ENCODE data around the gene USF2. TPM values are rescaled to one million over a fixed set of nuclear protein-coding genes. Genes with fewer than 3 reads are reported as not detected.

The USF2 gene
- total RNA-seq, 3 donors from 2014 or later: 94.5 to 131 (median 116) TPM

DNA sequence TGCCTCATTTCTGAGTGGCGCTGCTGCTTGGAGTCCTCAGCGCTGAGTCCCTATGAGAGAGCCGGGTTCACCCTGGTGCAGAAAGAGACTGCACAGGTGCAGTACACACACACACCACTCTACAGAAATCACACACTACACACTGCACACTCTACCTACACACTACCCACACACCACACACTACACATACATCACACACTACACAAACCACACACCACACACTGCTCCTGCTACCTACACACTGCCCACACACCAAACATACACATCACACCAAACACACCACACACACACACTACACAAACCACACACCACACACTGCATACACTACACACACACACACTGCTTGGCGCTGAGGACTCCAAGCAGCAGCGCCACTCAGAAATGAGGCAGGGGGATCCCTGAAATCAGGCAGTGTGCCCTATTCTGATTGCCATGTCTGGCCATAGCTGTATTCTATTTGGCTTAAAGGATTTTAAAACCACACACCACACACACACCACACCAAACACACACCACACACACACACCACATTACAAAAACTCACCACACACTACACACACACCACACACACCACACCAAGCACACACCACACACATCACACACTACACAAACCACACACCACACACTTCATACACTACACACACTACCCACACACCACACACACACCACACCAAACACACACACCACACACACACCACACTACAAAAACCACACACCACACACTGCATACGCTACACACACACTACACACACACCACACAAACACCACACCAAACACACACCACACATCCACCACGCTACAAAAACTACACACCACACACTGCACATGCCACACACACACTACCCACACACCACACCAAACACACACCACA, 28.1 kb downstream of the USF2 start:
- H3K4me3 ChIP-seq: no peak overlapping the region
- no peaks in the 10 kb centered on the region for H3K9me3 ChIP-seq
- TF ChIP-seq, protein P1, sequence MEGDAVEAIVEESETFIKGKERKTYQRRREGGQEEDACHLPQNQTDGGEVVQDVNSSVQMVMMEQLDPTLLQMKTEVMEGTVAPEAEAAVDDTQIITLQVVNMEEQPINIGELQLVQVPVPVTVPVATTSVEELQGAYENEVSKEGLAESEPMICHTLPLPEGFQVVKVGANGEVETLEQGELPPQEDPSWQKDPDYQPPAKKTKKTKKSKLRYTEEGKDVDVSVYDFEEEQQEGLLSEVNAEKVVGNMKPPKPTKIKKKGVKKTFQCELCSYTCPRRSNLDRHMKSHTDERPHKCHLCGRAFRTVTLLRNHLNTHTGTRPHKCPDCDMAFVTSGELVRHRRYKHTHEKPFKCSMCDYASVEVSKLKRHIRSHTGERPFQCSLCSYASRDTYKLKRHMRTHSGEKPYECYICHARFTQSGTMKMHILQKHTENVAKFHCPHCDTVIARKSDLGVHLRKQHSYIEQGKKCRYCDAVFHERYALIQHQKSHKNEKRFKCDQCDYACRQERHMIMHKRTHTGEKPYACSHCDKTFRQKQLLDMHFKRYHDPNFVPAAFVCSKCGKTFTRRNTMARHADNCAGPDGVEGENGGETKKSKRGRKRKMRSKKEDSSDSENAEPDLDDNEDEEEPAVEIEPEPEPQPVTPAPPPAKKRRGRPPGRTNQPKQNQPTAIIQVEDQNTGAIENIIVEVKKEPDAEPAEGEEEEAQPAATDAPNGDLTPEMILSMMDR (IDR thresholded peaks at IDR 0.05): no peak
- DNase-seq (no peak), ATAC-seq (no peak)
- intact Hi-C loops (cut with DNase I, micrococcal nuclease): no loop called here
- no peaks in the 10 kb centered on the region for H3K36me3 ChIP-seq (ENCODE audit: low read depth)
- H3K4me1 ChIP-seq (ENCODE audit: low read depth): no peaks in the 10 kb centered on the region

DNA sequence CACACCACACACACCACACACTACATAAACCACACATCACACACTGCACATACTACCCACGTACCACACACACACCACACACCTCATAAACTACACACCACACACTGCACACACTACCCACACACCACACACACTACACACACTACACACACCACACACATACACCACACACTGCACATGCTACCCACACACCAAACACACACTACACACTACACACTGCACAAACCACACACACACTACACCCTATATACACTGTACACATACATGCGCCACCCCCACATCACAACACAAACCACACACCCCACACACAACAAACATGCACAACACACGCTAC, 28.7 kb downstream of the USF2 start:
- DNase-seq: no peak
- Histone ChIP-seq H3K36me3 (ENCODE audit: low read depth) (no peaks in the 10 kb centered on the region), H3K4me1 (ENCODE audit: low read depth) (no peaks in the 10 kb centered on the region), H3K9me3 (no peaks in the 10 kb centered on the region), H3K4me3 (no peak overlapping the region)
- intact Hi-C loops (cut with DNase I, micrococcal nuclease): no loop called here
- TF ChIP-seq, protein P1 (IDR thresholded peaks at IDR 0.05): no peak
- ATAC-seq: no peak

DNA sequence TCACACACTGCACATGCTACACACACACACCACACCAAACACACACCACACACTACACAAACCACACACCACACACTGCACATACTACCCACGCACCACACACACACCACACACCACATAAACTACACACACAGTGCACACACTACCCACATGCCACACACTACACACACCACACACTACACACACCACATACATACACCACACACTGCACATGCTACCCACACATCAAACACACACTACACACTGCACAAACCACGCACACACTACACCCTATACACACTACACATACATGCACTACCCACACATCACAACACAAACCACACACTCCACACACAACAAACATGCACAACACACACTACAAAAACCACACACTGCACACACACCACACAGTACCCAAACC, 29.2 kb downstream of the USF2 start:
- ATAC-seq: no peak
- no peaks in the 10 kb centered on the region for H3K36me3 ChIP-seq (ENCODE audit: low read depth)

DNA sequence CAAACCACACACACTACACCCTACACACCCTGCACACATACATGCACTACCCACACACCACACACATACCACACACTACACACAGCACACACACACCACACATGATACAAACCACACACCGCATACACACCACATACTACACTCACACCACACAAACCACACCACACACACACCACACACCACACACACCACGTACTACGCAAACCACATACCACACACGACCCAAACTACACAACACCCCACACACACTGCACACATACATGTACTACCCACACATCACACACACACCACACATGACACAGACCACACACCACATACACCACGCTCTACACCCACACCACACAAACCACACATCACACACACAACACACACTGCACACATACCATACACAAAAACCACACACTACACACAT, 29.8 kb downstream of the USF2 start:
- ATAC-seq: no peak
- TF ChIP-seq, protein P1 (IDR thresholded peaks at IDR 0.05): no peak
- no peaks in the 10 kb centered on the region for H3K36me3 ChIP-seq (ENCODE audit: low read depth)
- no peak for DNase-seq
- intact Hi-C loops (cut with DNase I, micrococcal nuclease): no loop called here
- H3K4me1 ChIP-seq (ENCODE audit: low read depth): no peaks in the 10 kb centered on the region
- H3K4me3 ChIP-seq: no peak overlapping the region
- no peaks in the 10 kb centered on the region for H3K9me3 ChIP-seq

More for the DNA sequence above, 29.2 kb downstream of the USF2 start:
- TF ChIP-seq, protein P1 (IDR thresholded peaks at IDR 0.05): no peak
- Histone ChIP-seq H3K4me3 (no peak overlapping the region), H3K9me3 (no peaks in the 10 kb centered on the region), H3K4me1 (ENCODE audit: low read depth) (no peaks in the 10 kb centered on the region)
- DNase-seq: no peak
- intact Hi-C loops (cut with DNase I, micrococcal nuclease): no loop called here

DNA sequence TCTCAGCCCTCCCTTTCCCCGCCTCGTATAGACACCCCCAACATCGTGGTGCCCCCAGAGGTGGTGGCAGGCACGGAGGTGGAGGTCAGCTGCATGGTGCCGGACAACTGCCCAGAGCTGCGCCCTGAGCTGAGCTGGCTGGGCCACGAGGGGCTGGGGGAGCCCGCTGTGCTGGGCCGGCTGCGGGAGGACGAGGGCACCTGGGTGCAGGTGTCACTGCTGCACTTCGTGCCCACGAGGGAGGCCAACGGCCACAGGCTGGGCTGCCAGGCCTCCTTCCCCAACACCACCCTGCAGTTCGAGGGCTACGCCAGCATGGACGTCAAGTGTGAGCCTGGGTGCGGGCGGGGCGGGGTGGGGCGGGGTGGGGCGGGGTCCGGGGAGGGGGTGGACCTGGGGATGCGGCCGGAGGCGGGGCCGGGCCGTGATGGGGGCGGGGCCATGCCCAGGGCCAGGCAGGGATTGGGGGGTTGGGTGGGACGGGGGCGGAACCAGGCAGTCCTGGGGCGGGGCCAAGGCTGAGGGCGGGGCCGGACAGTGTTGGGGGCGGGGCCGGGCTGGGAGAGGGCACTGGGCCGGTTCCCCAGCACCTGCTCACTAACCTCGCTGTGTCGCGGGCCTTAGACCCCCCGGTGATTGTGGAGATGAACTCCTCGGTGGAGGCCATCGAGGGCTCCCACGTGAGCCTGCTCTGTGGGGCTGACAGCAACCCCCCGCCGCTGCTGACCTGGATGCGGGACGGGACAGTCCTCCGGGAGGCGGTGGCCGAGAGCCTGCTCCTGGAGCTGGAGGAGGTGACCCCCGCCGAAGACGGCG, 31.0 kb downstream of the USF2 start:
- peak; percentile 66 for ATAC-seq
- H3K36me3 ChIP-seq (ENCODE audit: low read depth): no peaks in the 10 kb centered on the region
- TF ChIP-seq, protein P1 (IDR thresholded peaks at IDR 0.05): no peak
- intact Hi-C loops (cut with DNase I, micrococcal nuclease): no loop called here
- H3K4me3 ChIP-seq: no peak overlapping the region
- H3K4me1 ChIP-seq (ENCODE audit: low read depth): no peaks in the 10 kb centered on the region
- DNase-seq: no peak
- H3K9me3 ChIP-seq: no peaks in the 10 kb centered on the region

Data from mucosa of descending colon (tissue), 3 donors.